Measurements from ENCODE around the gene IRF9.

Gene IRF9

GRCh38 chr14:24207625-24208024, 46.6 kb downstream of the IRF9 start:
- DNase-seq: no peak
- no peak overlapping the region for H3K27ac ChIP-seq (ENCODE audit: low read length)
- H3K36me3 ChIP-seq (ENCODE audit: insufficient read depth, low read length): peaks cover 78% of the 10 kb centered on the region
- H3K27me3 ChIP-seq (ENCODE audit: insufficient read depth, low read length, poor library complexity): no peaks in the 10 kb centered on the region
- no peak overlapping the region for H3K9ac ChIP-seq (ENCODE audit: low read depth, low read length)
- H3K9me3 ChIP-seq (ENCODE audit: insufficient read depth, low read length, severe bottlenecking): peaks cover 3% of the 10 kb centered on the region
- no peak for ATAC-seq (ENCODE audit: insufficient read depth, low read depth)
- no peak for TF ChIP-seq EZH2 (IDR thresholded peaks at IDR 0.05; ENCODE audit: borderline replicate concordance, low read depth, low read length, severe bottlenecking)
- H4K20me1 ChIP-seq (ENCODE audit: insufficient read depth, low read length): no peaks in the 10 kb centered on the region
- no peak overlapping the region for H2AFZ ChIP-seq (ENCODE audit: low read depth, low read length)
- H3K79me2 ChIP-seq (ENCODE audit: insufficient read depth, low read length): peaks cover 22% of the 10 kb centered on the region
- peaks cover 14% of the 10 kb centered on the region for H3K4me1 ChIP-seq (ENCODE audit: insufficient read depth, low read length)
- H3K4me3 ChIP-seq (ENCODE audit: low read depth in 1 of 2, low read length in 2 of 2): no peak overlapping the region
- H3K4me2 ChIP-seq (ENCODE audit: insufficient read depth, low read length): no peak overlapping the region

GRCh38 chr14:24211311-24211710, 50.2 kb downstream of the IRF9 start:
- no peak for TF ChIP-seq CTCF (IDR thresholded peaks at IDR 0.05; ENCODE audit: borderline replicate concordance, extremely low read depth, low read length, poor library complexity, severe bottlenecking)
- no peak for TF ChIP-seq EZH2 (IDR thresholded peaks at IDR 0.05; ENCODE audit: borderline replicate concordance, low read depth, low read length, severe bottlenecking)
- no peak overlapping the region for H3K9ac ChIP-seq (ENCODE audit: low read depth, low read length)
- H4K20me1 ChIP-seq (ENCODE audit: insufficient read depth, low read length): no peaks in the 10 kb centered on the region
- peaks cover 39% of the 10 kb centered on the region for H3K4me1 ChIP-seq (ENCODE audit: insufficient read depth, low read length)
- no peak for ATAC-seq (ENCODE audit: insufficient read depth, low read depth)
- H3K4me2 ChIP-seq (ENCODE audit: insufficient read depth, low read length): peak overlapping the region; percentile 92
- no peak overlapping the region for H3K4me3 ChIP-seq (ENCODE audit: low read depth in 1 of 2, low read length in 2 of 2)
- H3K36me3 ChIP-seq (ENCODE audit: insufficient read depth, low read length): peaks cover 50% of the 10 kb centered on the region
- H3K27me3 ChIP-seq (ENCODE audit: insufficient read depth, low read length, poor library complexity): no peaks in the 10 kb centered on the region
- H2AFZ ChIP-seq (ENCODE audit: low read depth, low read length): no peak overlapping the region
- H3K9me3 ChIP-seq (ENCODE audit: insufficient read depth, low read length, severe bottlenecking): no peaks in the 10 kb centered on the region
- peaks cover 43% of the 10 kb centered on the region for H3K79me2 ChIP-seq (ENCODE audit: insufficient read depth, low read length)
- no peak overlapping the region for H3K27ac ChIP-seq (ENCODE audit: low read length)
- DNase-seq: no peak

- Histone ChIP-seq H3K27ac (ENCODE audit: low read length) (peak within 1 kb of the TSS; percentile 88), H4K20me1 (ENCODE audit: insufficient read depth, low read length) (no peaks in the 10 kb centered on the region), H3K27me3 (ENCODE audit: insufficient read depth, low read length, poor library complexity) (no peaks in the 10 kb centered on the region), H3K4me1 (ENCODE audit: insufficient read depth, low read length) (peaks cover 47% of the 10 kb centered on the region), H3K4me3 (ENCODE audit: low read depth in 1 of 2, low read length in 2 of 2) (peak within 1 kb of the TSS; percentile 61 to 89), H3K9me3 (ENCODE audit: insufficient read depth, low read length, severe bottlenecking) (no peaks in the 10 kb centered on the region), H2AFZ (ENCODE audit: low read depth, low read length) (peak within 1 kb of the TSS; percentile 90), H3K9ac (ENCODE audit: low read depth, low read length) (peak within 1 kb of the TSS; percentile 84), H3K4me2 (ENCODE audit: insufficient read depth, low read length) (peak within 1 kb of the TSS; percentile 92), H3K79me2 (ENCODE audit: insufficient read depth, low read length) (peaks cover 46% of the 10 kb centered on the region), H3K36me3 (ENCODE audit: insufficient read depth, low read length) (peaks cover 40% of the 10 kb centered on the region)
- TF ChIP-seq CTCF (IDR thresholded peaks at IDR 0.05; ENCODE audit: borderline replicate concordance, extremely low read depth, low read length, poor library complexity, severe bottlenecking) (peak; percentile 17), EZH2 (IDR thresholded peaks at IDR 0.05; ENCODE audit: borderline replicate concordance, low read depth, low read length, severe bottlenecking) (no peak)
- DNase-seq: peak; percentile 98
- peak; percentile 84 for ATAC-seq (ENCODE audit: insufficient read depth, low read depth)
Observed at GRCh38 chr14:24212924-24213865, 52.1 kb downstream of the IRF9 start, which contains the start of gene CHMP4A. Gene CHMP4A (minus strand): TSS chr14:24213488. CDS start chr14:24213439, 49 bp downstream.
